Right lobe of liver (tissue), 4 donors: ENCODE data around the gene SMIM31.

Experiments
- POLR2A ChIP-seq: fragments of 450-650 bp; IDR thresholded peaks from one replicate; pipeline ENCODE4 v1.6.1; 2017; ENCODE audit warnings: antibody characterized with exemption, mild to moderate bottlenecking
- TF ChIP-seq, protein P1 (sequence below), 4 donors: fragments of 200-600 bp in 3 of 4; fragments of 450-650 bp in 1 of 4; IDR thresholded peaks; one replicate each; pipeline versions ENCODE4 v1.5.1 to v1.8.0; 2016 to 2022; ENCODE audit warnings: antibody characterized with exemption in 4 of 4, mild to moderate bottlenecking in 2 of 4
- donor health status: DM: no; HTN: no; CAD: no.
- donor health status: DM: no; HTN: no; CAD: no.
- donor health status: DM: no; HTN: yes; CAD: no.

DNA sequence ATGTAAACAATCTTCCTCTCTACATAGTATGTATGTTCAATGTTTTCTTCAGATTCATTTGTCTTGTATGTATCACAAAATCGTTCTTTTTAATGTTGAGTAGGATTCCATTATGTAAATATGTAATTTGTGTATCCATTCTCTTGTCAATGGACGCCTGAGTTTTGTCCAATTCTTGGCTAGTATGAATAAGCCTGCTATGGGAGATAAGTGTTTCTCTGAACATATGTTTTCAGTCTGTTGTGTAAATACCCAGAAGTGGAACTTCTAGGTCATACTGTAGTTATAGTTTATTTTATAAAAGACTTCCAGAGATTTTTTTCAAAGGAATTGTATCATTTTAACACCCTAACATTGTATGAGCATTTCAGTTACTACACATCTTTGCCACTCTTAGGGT, 2.8 kb downstream of the SMIM31 start:
- TF ChIP-seq, protein P1, sequence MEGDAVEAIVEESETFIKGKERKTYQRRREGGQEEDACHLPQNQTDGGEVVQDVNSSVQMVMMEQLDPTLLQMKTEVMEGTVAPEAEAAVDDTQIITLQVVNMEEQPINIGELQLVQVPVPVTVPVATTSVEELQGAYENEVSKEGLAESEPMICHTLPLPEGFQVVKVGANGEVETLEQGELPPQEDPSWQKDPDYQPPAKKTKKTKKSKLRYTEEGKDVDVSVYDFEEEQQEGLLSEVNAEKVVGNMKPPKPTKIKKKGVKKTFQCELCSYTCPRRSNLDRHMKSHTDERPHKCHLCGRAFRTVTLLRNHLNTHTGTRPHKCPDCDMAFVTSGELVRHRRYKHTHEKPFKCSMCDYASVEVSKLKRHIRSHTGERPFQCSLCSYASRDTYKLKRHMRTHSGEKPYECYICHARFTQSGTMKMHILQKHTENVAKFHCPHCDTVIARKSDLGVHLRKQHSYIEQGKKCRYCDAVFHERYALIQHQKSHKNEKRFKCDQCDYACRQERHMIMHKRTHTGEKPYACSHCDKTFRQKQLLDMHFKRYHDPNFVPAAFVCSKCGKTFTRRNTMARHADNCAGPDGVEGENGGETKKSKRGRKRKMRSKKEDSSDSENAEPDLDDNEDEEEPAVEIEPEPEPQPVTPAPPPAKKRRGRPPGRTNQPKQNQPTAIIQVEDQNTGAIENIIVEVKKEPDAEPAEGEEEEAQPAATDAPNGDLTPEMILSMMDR (IDR thresholded peaks at IDR 0.05) = no peak
- TF ChIP-seq POLR2A = no peak
